Adrenal gland (tissue), 12 donors: Measurements from ENCODE around the gene C1D. TPM values are rescaled to one million over a fixed set of nuclear protein-coding genes. Genes with fewer than 3 reads are reported as not detected.

Source experiments
- DNase-seq, 7 donors: peaks; one replicate each; pipeline ENCODE4 v3.0.0-alpha.2; 2019 to 2020
- H3K27ac ChIP-seq, 5 donors: fragments of 200-600 bp; sonication (generic) in 4 of 5; 1 replicate in 3 of 5; 2 replicates in 2 of 5; pipeline versions ENCODE4 v1.5.1 to v1.8.0; 2016 to 2020; ENCODE audit warnings: mild to moderate bottlenecking in 1 of 5
- H3K27me3 ChIP-seq: fragments of 200-600 bp; 2 replicates; pipeline ENCODE4 v1.8.0; 2021
- H3K36me3 ChIP-seq, 2 donors: fragments of 200-600 bp; replicated peaks in 1 of 2; 1 replicate in 1 of 2; 2 replicates in 1 of 2; pipeline versions ENCODE4 v1.5.1 to v1.8.0; 2018 to 2022
- H3K4me1 ChIP-seq, 2 donors: fragments of 200-600 bp; replicated peaks in 1 of 2; 1 replicate in 1 of 2; 2 replicates in 1 of 2; pipeline versions ENCODE4 v1.5.1 to v1.8.0; 2018 to 2021
- H3K4me3 ChIP-seq, 4 donors: fragments of 200-600 bp; sonication (generic) in 3 of 4; one replicate each; pipeline ENCODE4 v1.5.1; 2016 to 2018
- H3K9me3 ChIP-seq, 3 donors: fragments of 200-600 bp; sonication (generic) in 1 of 3; replicated peaks in 1 of 3; 1 replicate in 2 of 3; 2 replicates in 1 of 3; pipeline versions ENCODE4 v1.5.1 to v1.8.0; 2016 to 2021
- CTCF ChIP-seq, 6 experiments: fragments of 450-650 bp in 4 of 6; fragments of 200-600 bp in 2 of 6; sonication (generic) in 1 of 6; IDR thresholded peaks; 1 replicate in 5 of 6; 2 replicates in 1 of 6; pipeline versions ENCODE4 v1.5.1 to v1.8.0; 2016 to 2021; ENCODE audit warnings: antibody characterized with exemption in 6 of 6, mild to moderate bottlenecking in 2 of 6, moderate library complexity in 1 of 6
- POLR2A ChIP-seq, 2 donors: fragments of 450-650 bp; IDR thresholded peaks; one replicate each; pipeline ENCODE4 v1.6.1; 2017; ENCODE audit warnings: antibody characterized with exemption in 2 of 2, mild to moderate bottlenecking in 2 of 2, moderate library complexity in 1 of 2
- WGBS, 4 donors: extraction: QIAGEN DNeasy Blood & Tissue Kit in 2 of 4; methylation state at CpG; one replicate each; pipeline versions ENCODE4 v1.1.5 to v1.1.7; 2013 to 2017; 5-methylcytosine and 5-hydroxymethylcytosine counted together
- intact Hi-C, 2 donors: fragments of 100-400 bp; cut with DNase I; formaldehyde crosslinking; loops; one replicate each; pipeline versions ENCODE4 v1.14.1 to v1.15.0; 2022 to 2023
- polyA plus RNA-seq, 3 donors: library from polyadenylated mRNA; stranded (reverse); fragments of 200-250 nt in 2 of 3; fragments of 350-450 nt in 1 of 3; fragmentation: Illumina TruSeq in 1 of 3; extraction: RNeasy Lipid Tissue Mini Kit (QIAGEN cat#74804) in 1 of 3; gene quantifications; one replicate each; pipeline ENCODE4 v1.2.3, GENCODE V29; 2013 to 2014
- total RNA-seq, 9 donors: library from RNA; depleted of rRNA in 4 of 9; stranded (reverse); fragments of >200 nt in 4 of 9; fragments of 120-200 nt in 1 of 9; fragmentation: NEBNext Ultra II Directional in 1 of 9; extraction: Animal tissue kit (Norgen Biotek cat#: 25700) in 1 of 9; gene quantifications; one replicate each; pipeline versions ENCODE4 v1.1.0 to v1.2.4, GENCODE V29; 2013 to 2023
- donor health status: healthy with polysubstance abuse.
- donor health status: Bipolar disorder and iron deficiency.
- donor health status: DM: yes; HTN: yes; CAD: no.
- donor health status: DM: no; HTN: no; CAD: no.
- donor health status: DM: no; HTN: no; CAD: no.
- donor health status: DM: yes; HTN: yes; CAD: no.

The C1D gene
- total and polyA plus RNA-seq, 12 donors: 7.3 to 77.8 (median 22.9) TPM

GRCh38 chr2:68093634-68094033 lies 30.8 kb upstream of the C1D start:
- TF ChIP-seq CTCF (IDR thresholded peaks at IDR 0.05) (no peak), POLR2A (IDR thresholded peaks at IDR 0.05) (no peak)
- Histone ChIP-seq H3K9me3 (no peaks in the 10 kb centered on the region), H3K27ac (no peak overlapping the region), H3K4me3 (no peak overlapping the region), H3K4me1 (no peaks in the 10 kb centered on the region), H3K27me3 (no peaks in the 10 kb centered on the region), H3K36me3 (no peaks in the 10 kb centered on the region)
- intact Hi-C loops: no loop called here
- WGBS, 4 donors: 93 to 100% (median 96%) methylated on average over 2 of the region's 2 CpGs
- no peak for DNase-seq

- Histone ChIP-seq H3K9me3 (no peaks in the 10 kb centered on the region), H3K27me3 (no peaks in the 10 kb centered on the region), H3K27ac (no peak overlapping the region), H3K4me1 (no peaks in the 10 kb centered on the region), H3K4me3 (no peak overlapping the region), H3K36me3 (no peaks in the 10 kb centered on the region)
- no peak for DNase-seq
- 75 to 83% (median 80%) methylated on average over 2 of the region's 2 CpGs for WGBS, 4 donors
- intact Hi-C loops: no loop called here
- no peak for TF ChIP-seq POLR2A (IDR thresholded peaks at IDR 0.05)
- TF ChIP-seq CTCF (IDR thresholded peaks at IDR 0.05): no peak
Observed at GRCh38 chr2:68091439-68092034, 28.7 kb upstream of the C1D start.

- Histone ChIP-seq H3K36me3 (no peaks in the 10 kb centered on the region), H3K4me3 (no peak overlapping the region), H3K27ac (no peak overlapping the region), H3K9me3 (no peaks in the 10 kb centered on the region), H3K4me1 (no peaks in the 10 kb centered on the region), H3K27me3 (no peaks in the 10 kb centered on the region)
- intact Hi-C loops: no loop called here
- DNase-seq: no peak
- 78 to 88% (median 80%) methylated on average over 1 of the region's 1 CpG for WGBS, 4 donors
- TF ChIP-seq CTCF (IDR thresholded peaks at IDR 0.05) (no peak), POLR2A (IDR thresholded peaks at IDR 0.05) (no peak)
Observed at GRCh38 chr2:68089961-68090360, 27.2 kb upstream of the C1D start.

GRCh38 chr2:68088940-68089339 lies 26.1 kb upstream of the C1D start:
- intact Hi-C loops: no loop called here
- 75 to 90% (median 81%) methylated on average over 2 of the region's 2 CpGs for WGBS, 4 donors

More at GRCh38 chr2:68088940-68089339, 26.1 kb upstream of the C1D start:
- no peaks in the 10 kb centered on the region for H3K9me3 ChIP-seq
- no peak overlapping the region for H3K4me3 ChIP-seq
- no peak overlapping the region for H3K27ac ChIP-seq
- H3K36me3 ChIP-seq: no peaks in the 10 kb centered on the region
- TF ChIP-seq POLR2A (IDR thresholded peaks at IDR 0.05): no peak
- no peak for TF ChIP-seq CTCF (IDR thresholded peaks at IDR 0.05)
- no peaks in the 10 kb centered on the region for H3K27me3 ChIP-seq
- DNase-seq: no peak
- H3K4me1 ChIP-seq: no peaks in the 10 kb centered on the region
